ENCODE data around the gene MINDY4. TPM values are rescaled to one million over a fixed set of nuclear protein-coding genes. Genes with fewer than 3 reads are reported as not detected.

Gene MINDY4
- total and polyA plus RNA-seq, 4 donors = 0.93 to 6.1 (median 1.9) TPM

DNA sequence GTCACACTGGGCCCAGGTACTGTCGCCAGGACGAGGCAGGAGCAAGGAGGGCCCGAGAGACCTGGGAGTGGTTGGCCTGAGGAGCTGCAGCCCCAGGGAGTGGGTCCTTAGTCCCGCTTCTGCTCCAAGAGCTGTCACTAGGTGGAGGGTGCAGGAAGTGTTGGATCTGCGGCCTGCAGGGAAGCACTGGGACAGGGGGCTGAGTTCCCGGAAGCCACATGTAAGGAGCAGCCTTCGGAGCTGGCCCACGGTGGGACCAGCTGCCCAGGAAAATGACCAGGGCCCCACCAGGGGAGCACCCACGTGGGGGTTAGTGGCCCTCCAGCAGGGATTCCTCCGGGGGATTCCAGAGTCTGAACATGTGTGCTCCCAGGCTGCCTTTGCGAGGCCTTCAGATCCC lies 131.2 kb downstream of the MINDY4 start:
- Histone ChIP-seq H3K27me3 (ENCODE audit: control insufficient read depth in 4 of 4, insufficient read depth in 4 of 4, low read length in 3 of 4) (no peaks in the 10 kb centered on the region), H3K4me1 (ENCODE audit: control insufficient read depth in 4 of 4, insufficient read depth in 4 of 4, low read length in 3 of 4) (peaks cover 1 to 5% (median 2%) of the 10 kb centered on the region in 4 donors), H3K9me3 (ENCODE audit: control insufficient read depth in 4 of 4, low read length in 3 of 4) (no peaks in the 10 kb centered on the region), H3K9ac (ENCODE audit: low read depth in 1 of 2, low read length in 2 of 2) (no peak overlapping the region), H3K4me3 (ENCODE audit: low read depth in 1 of 3, low read length in 3 of 3) (no peak overlapping the region), H3K27ac (ENCODE audit: low read depth in 1 of 2, low read length in 2 of 2) (no peak overlapping the region), H3K36me3 (ENCODE audit: control insufficient read depth in 4 of 4, insufficient read depth in 3 of 4, low read depth in 1 of 4, low read length in 3 of 4) (no peaks in the 10 kb centered on the region)
- no peak for DNase-seq (ENCODE audit: low spot score)
- 93% methylated on average over 11 of the region's 11 CpGs for WGBS
- TF ChIP-seq, protein P1, sequence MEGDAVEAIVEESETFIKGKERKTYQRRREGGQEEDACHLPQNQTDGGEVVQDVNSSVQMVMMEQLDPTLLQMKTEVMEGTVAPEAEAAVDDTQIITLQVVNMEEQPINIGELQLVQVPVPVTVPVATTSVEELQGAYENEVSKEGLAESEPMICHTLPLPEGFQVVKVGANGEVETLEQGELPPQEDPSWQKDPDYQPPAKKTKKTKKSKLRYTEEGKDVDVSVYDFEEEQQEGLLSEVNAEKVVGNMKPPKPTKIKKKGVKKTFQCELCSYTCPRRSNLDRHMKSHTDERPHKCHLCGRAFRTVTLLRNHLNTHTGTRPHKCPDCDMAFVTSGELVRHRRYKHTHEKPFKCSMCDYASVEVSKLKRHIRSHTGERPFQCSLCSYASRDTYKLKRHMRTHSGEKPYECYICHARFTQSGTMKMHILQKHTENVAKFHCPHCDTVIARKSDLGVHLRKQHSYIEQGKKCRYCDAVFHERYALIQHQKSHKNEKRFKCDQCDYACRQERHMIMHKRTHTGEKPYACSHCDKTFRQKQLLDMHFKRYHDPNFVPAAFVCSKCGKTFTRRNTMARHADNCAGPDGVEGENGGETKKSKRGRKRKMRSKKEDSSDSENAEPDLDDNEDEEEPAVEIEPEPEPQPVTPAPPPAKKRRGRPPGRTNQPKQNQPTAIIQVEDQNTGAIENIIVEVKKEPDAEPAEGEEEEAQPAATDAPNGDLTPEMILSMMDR (IDR thresholded peaks at IDR 0.05; ENCODE audit: low read depth, low read length, missing input control) = no peak
- TF ChIP-seq HNF4A (conservative IDR thresholded peaks at IDR 0.05) (no peak), EGR1 (IDR thresholded peaks at IDR 0.05; ENCODE audit: low read depth in 2 of 2) (no peak), HNF4G (IDR thresholded peaks at IDR 0.05) (no peak), FOXA2 (IDR thresholded peaks at IDR 0.05) (no peak), JUND (IDR thresholded peaks at IDR 0.05) (no peak), RAD21 (IDR thresholded peaks at IDR 0.05) (no peak), GABPA (IDR thresholded peaks at IDR 0.05 in 1 of 2, conservative IDR thresholded peaks at IDR 0.05 in 1 of 2) (no peak), YY1 (IDR thresholded peaks at IDR 0.05) (no peak), NR2F2 (IDR thresholded peaks at IDR 0.05) (no peak), RXRA (IDR thresholded peaks at IDR 0.05) (no peak), TAF1 (conservative IDR thresholded peaks at IDR 0.05) (no peak), SP1 (IDR thresholded peaks at IDR 0.05) (no peak), FOXA1 (IDR thresholded peaks at IDR 0.05) (no peak)
- TF ChIP-seq, protein P2, sequence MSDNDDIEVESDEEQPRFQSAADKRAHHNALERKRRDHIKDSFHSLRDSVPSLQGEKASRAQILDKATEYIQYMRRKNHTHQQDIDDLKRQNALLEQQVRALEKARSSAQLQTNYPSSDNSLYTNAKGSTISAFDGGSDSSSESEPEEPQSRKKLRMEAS (IDR thresholded peaks at IDR 0.05) = no peak
- TF ChIP-seq, protein P3, sequence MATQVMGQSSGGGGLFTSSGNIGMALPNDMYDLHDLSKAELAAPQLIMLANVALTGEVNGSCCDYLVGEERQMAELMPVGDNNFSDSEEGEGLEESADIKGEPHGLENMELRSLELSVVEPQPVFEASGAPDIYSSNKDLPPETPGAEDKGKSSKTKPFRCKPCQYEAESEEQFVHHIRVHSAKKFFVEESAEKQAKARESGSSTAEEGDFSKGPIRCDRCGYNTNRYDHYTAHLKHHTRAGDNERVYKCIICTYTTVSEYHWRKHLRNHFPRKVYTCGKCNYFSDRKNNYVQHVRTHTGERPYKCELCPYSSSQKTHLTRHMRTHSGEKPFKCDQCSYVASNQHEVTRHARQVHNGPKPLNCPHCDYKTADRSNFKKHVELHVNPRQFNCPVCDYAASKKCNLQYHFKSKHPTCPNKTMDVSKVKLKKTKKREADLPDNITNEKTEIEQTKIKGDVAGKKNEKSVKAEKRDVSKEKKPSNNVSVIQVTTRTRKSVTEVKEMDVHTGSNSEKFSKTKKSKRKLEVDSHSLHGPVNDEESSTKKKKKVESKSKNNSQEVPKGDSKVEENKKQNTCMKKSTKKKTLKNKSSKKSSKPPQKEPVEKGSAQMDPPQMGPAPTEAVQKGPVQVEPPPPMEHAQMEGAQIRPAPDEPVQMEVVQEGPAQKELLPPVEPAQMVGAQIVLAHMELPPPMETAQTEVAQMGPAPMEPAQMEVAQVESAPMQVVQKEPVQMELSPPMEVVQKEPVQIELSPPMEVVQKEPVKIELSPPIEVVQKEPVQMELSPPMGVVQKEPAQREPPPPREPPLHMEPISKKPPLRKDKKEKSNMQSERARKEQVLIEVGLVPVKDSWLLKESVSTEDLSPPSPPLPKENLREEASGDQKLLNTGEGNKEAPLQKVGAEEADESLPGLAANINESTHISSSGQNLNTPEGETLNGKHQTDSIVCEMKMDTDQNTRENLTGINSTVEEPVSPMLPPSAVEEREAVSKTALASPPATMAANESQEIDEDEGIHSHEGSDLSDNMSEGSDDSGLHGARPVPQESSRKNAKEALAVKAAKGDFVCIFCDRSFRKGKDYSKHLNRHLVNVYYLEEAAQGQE (IDR thresholded peaks at IDR 0.05) = no peak
- TF ChIP-seq, protein P4, sequence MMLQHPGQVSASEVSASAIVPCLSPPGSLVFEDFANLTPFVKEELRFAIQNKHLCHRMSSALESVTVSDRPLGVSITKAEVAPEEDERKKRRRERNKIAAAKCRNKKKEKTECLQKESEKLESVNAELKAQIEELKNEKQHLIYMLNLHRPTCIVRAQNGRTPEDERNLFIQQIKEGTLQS (IDR thresholded peaks at IDR 0.05) = no peak
- TF ChIP-seq, protein P5, sequence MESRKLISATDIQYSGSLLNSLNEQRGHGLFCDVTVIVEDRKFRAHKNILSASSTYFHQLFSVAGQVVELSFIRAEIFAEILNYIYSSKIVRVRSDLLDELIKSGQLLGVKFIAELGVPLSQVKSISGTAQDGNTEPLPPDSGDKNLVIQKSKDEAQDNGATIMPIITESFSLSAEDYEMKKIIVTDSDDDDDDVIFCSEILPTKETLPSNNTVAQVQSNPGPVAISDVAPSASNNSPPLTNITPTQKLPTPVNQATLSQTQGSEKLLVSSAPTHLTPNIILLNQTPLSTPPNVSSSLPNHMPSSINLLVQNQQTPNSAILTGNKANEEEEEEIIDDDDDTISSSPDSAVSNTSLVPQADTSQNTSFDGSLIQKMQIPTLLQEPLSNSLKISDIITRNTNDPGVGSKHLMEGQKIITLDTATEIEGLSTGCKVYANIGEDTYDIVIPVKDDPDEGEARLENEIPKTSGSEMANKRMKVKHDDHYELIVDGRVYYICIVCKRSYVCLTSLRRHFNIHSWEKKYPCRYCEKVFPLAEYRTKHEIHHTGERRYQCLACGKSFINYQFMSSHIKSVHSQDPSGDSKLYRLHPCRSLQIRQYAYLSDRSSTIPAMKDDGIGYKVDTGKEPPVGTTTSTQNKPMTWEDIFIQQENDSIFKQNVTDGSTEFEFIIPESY (IDR thresholded peaks at IDR 0.05) = no peak
